Esophagus muscularis mucosa (tissue), 4 donors: ENCODE measurements around the gene GNL2. TPM values are rescaled to one million over a fixed set of nuclear protein-coding genes. Genes with fewer than 3 reads are reported as not detected.

Experiments used
- DNase-seq: peaks from one replicate; pipeline ENCODE4 v3.0.0-alpha.2; 2017; ENCODE audit errors: extremely low spot score
- H3K27ac ChIP-seq, 4 donors: fragments of 200-600 bp; sonication (generic); replicated peaks in 1 of 4; 1 replicate in 3 of 4; 2 replicates in 1 of 4; pipeline ENCODE4 v1.5.1; 2016 to 2019; ENCODE audit warnings: mild to moderate bottlenecking in 1 of 4
- H3K27me3 ChIP-seq, 4 donors: fragments of 200-600 bp; sonication (generic); one replicate each; pipeline versions ENCODE4 v1.5.1 to v1.6.0; 2016 to 2019
- H3K36me3 ChIP-seq, 4 donors: fragments of 200-600 bp; sonication (generic); one replicate each; pipeline ENCODE4 v1.5.1; 2016 to 2019
- H3K4me1 ChIP-seq, 4 donors: fragments of 200-600 bp; sonication (generic); one replicate each; pipeline ENCODE4 v1.5.1; 2016 to 2019
- H3K4me3 ChIP-seq, 4 donors: fragments of 200-600 bp; sonication (generic); 1 replicate in 2 of 4; 2 replicates in 2 of 4; pipeline ENCODE4 v1.5.1; 2016 to 2019; ENCODE audit warnings: mild to moderate bottlenecking in 4 of 4, moderate library complexity in 1 of 4
- H3K9me3 ChIP-seq, 4 donors: fragments of 200-600 bp; sonication (generic); 1 replicate in 3 of 4; 2 replicates in 1 of 4; pipeline ENCODE4 v1.5.1; 2016 to 2019
- CTCF ChIP-seq, 3 experiments: fragments of 200-600 bp in 2 of 3; fragments of 450-650 bp in 1 of 3; sonication (generic) in 2 of 3; IDR thresholded peaks; one replicate each; pipeline ENCODE4 v1.5.1; 2017 to 2019; ENCODE audit warnings: antibody characterized with exemption in 3 of 3, mild to moderate bottlenecking in 2 of 3, moderate library complexity in 1 of 3
- EP300 ChIP-seq: sonication (generic); formaldehyde crosslinking; IDR thresholded peaks from one replicate; pipeline ENCODE4 v1.6.1; 2017; ENCODE audit warnings: antibody characterized with exemption
- POLR2A ChIP-seq: fragments of 450-650 bp; IDR thresholded peaks from one replicate; pipeline ENCODE4 v1.6.1; 2017; ENCODE audit warnings: antibody characterized with exemption, moderate library complexity, mild to moderate bottlenecking, low read depth
- POLR2AphosphoS5 ChIP-seq, 2 donors: sonication (generic); formaldehyde crosslinking; IDR thresholded peaks; one replicate each; pipeline ENCODE4 v1.6.1; 2017; ENCODE audit warnings: antibody characterized with exemption in 2 of 2
- WGBS: methylation state at CpG from one replicate; pipeline ENCODE4 v1.1.5; 2018; 5-methylcytosine and 5-hydroxymethylcytosine counted together
- intact Hi-C: fragments of 100-400 bp; cut with DNase I; formaldehyde crosslinking; loops from one replicate; pipeline ENCODE4 v1.15.1; 2023
- total RNA-seq, 4 donors: library from RNA; depleted of rRNA; stranded (reverse); fragments of >200 nt; gene quantifications; one replicate each; pipeline versions ENCODE4 v1.1.0 to v1.2.1, GENCODE V29; 2016

GNL2 gene
- total RNA-seq: 10 to 100 TPM; 25.1 to 36.4 (median 27.0) TPM

- Histone ChIP-seq H3K9me3 (no peaks in the 10 kb centered on the region), H3K27me3 (no peaks in the 10 kb centered on the region), H3K36me3 (peaks cover 21 to 31% (median 30%) of the 10 kb centered on the region in 4 donors), H3K4me1 (peaks cover 16 to 30% (median 24%) of the 10 kb centered on the region in 4 donors), H3K4me3 (peak within 1 kb of the TSS; percentile 74 to 86 (median 82)), H3K27ac (peak within 1 kb of the TSS; percentile 80 to 88 (median 84))
- under 1% methylated on average over 47 of the region's 51 CpGs for WGBS
- peak; percentile 99 for DNase-seq
- no peak for TF ChIP-seq EP300
- peak in 1 of 3 experiments; percentile 28 for TF ChIP-seq CTCF (IDR thresholded peaks at IDR 0.05)
- TF ChIP-seq POLR2A: peak; percentile 77
- TF ChIP-seq POLR2AphosphoS5 (IDR thresholded peaks at IDR 0.05): peak; percentile 94 to 96
- intact Hi-C loops: loop anchor here (10.0 kb wide), 2 partner anchors 81 to 209 kb away; partner anchors contain the start of genes C1orf122, MEAF6 and YRDC
These were observed at the start of gene GNL2 for GRCh38 chr1:37595440-37596181. Gene GNL2, minus strand, starts transcription at chr1:37595937. Its CDS starts 115 bp downstream, at chr1:37595822.

GRCh38 chr1:37641059-37641458, 45.3 kb upstream of the GNL2 start:
- Histone ChIP-seq H3K36me3 (no peaks in the 10 kb centered on the region), H3K4me3 (no peak overlapping the region), H3K4me1 (no peaks in the 10 kb centered on the region), H3K27ac (no peak overlapping the region), H3K27me3 (peaks cover 0 to 73% (median 0%) of the 10 kb centered on the region in 4 donors), H3K9me3 (peaks cover 0 to 22% (median 14%) of the 10 kb centered on the region in 4 donors)
- no peak for DNase-seq
- 91% methylated on average over 1 of the region's 1 CpG for WGBS
- TF ChIP-seq EP300 (no peak), CTCF (IDR thresholded peaks at IDR 0.05) (no peak)
- intact Hi-C loops: no loop called here

GRCh38 chr1:37636435-37636834, 40.7 kb upstream of the GNL2 start:
- no peak for TF ChIP-seq EP300
- TF ChIP-seq POLR2A: no peak
- no peak for TF ChIP-seq POLR2AphosphoS5 (IDR thresholded peaks at IDR 0.05)
- TF ChIP-seq CTCF (IDR thresholded peaks at IDR 0.05): no peak
- DNase-seq: no peak
- Histone ChIP-seq H3K9me3 (peaks cover 0 to 8% (median 4%) of the 10 kb centered on the region in 4 donors), H3K4me1 (peaks cover 12 to 22% (median 17%) of the 10 kb centered on the region in 4 donors), H3K36me3 (no peaks in the 10 kb centered on the region), H3K27me3 (peaks cover 6 to 88% (median 33%) of the 10 kb centered on the region in 4 donors), H3K27ac (no peak overlapping the region), H3K4me3 (no peak overlapping the region)
- 87% methylated on average over 6 of the region's 6 CpGs for WGBS
- intact Hi-C loops: no loop called here

- intact Hi-C loops: no loop called here
- Histone ChIP-seq H3K4me3 (peak overlapping the region; percentile 45 to 62 (median 46)), H3K36me3 (no peaks in the 10 kb centered on the region), H3K4me1 (peaks cover 12 to 22% (median 17%) of the 10 kb centered on the region in 4 donors), H3K9me3 (no peaks in the 10 kb centered on the region), H3K27me3 (peaks cover 6 to 96% (median 35%) of the 10 kb centered on the region in 4 donors), H3K27ac (peak overlapping the region in 1 of 4 donors; percentile 27)
- no peak for TF ChIP-seq CTCF (IDR thresholded peaks at IDR 0.05)
- TF ChIP-seq POLR2AphosphoS5 (IDR thresholded peaks at IDR 0.05): no peak
- TF ChIP-seq POLR2A: no peak
- no peak for TF ChIP-seq EP300
- WGBS: 15% methylated on average over 14 of the region's 26 CpGs
- DNase-seq: no peak
These were observed 39.5 kb upstream of the GNL2 start for GRCh38 chr1:37634992-37635902.
